NCI-H748 (cell line): ENCODE data around the gene MORN4.
"Not testable (repeated sequence)": the region's sequence is repeated elsewhere in the genome, so short reads cannot be mapped to it uniquely, and the experiment has no call there.

Experiments
- DNase-seq: peaks from one replicate; lab custom pipeline; 2025; ENCODE audit not compliant: unreplicated experiment; lab: John Stamatoyannopoulos, UW

The MORN4 gene

DNA sequence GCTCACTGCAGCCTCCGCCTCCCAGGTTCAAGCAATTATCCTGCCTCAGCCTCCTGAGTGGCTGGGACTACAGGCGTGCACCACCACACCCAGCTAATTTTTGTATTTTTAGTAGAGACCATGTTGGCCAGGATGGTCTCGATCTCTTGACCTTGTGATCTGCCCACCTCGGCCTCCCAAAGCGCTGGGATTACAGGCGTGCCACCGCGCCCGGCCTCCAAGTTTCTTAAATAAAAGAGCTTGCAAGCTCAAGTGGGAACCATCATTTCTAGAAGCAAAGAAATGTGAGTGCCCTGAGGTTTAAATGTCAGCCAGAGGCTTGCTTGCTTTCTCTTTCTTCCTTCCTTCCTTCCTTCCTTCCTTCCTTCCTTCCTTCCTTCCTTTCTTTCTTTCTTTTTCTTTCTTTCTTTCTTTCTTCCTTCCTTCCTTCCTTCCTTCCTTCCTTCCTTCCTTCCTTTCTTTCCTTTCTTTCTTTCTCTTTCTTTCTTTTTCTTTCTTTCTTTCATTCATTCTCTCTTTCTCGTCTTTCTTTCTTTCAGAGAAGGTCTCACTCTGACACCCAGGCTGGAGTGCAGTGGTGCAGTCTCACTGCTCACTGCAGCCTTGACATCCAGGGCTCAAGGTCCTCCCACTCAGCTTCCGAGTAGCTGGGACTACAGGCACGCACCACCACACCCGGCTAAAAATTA is 9.3 kb upstream of the MORN4 start:
- not testable (repeated sequence) for DNase-seq

DNA sequence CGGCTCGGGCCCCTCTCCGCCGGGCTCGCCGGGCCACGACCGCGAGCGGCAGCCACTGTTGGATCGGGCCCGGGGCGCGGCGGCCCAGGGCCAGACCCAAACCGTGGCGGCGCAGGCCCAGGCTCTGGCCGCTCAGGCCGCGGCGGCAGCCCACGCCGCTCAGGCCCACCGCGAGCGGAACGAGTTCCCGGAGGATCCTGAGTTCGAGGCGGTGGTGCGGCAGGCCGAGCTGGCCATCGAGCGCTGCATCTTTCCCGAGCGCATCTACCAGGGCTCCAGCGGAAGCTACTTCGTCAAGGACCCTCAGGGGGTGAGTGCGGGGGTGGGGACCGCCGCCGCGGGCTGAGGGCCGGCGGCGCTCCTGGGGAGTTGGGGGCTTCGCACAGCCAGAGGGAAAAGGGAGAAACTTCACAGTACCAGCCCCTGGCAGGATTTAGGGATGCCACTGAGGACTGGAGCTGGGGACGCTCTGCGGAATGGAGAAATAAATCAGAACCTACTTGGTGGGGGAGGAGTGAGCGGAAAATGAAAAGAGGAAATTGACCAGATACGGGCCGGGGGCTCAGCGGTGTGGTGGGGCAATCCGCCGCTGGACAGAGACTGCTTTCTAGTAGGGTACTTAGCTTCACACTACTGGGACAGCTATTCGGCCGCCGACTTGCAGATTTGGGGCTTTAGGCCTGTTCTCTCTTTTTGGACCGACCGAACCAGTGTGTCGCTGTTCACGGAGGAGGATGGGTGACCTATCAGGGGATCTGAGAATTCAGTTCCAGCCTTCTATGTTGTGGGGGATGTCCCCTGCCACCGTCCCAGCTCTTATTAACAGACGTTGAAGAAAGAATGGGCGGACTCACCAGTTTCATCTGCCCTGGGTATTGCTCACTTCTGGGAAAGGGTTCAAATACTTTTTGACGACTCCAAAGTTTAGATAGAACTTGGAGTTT is 7.8 kb upstream of the MORN4 start:
- peak; percentile 40 for DNase-seq

DNA sequence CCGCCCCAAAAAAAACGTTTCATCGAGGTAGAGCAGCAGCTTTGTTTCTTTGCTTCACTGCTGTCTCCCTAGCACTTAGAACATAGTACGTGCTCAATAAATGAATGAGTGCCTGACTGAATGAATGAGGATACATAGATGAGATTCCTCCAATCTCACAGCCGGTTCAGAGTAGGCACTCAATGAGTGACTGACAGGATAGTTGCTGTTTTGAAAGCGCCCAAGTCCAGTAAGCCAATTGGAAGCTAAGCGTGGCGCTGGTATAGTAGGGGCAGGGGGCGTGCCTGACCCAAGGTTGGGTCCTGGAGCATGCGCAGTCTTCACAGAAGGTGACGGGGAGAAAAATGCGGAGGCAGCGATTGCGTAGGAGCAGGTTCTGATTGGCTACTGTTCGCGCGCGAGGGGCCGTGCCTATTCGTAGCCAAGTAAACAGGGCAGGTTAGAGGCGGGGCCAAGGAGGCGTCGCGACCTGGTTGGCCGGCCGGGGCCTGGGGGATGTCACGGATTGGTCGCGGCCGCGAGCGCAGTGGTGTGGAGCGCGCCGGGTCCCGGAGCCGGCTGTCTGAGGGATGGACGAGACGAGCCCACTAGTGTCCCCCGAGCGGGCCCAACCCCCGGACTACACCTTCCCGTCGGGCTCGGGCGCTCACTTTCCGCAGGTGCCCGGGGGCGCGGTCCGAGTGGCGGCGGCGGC is 7.0 kb upstream of the MORN4 start, which contains the start of gene PI4K2A:
TSS of gene PI4K2A (plus strand) at position 498 of the 694 bp plus-strand sequence. CDS start at position 570, 72 bp downstream.
- peak; percentile 97 for DNase-seq

DNA sequence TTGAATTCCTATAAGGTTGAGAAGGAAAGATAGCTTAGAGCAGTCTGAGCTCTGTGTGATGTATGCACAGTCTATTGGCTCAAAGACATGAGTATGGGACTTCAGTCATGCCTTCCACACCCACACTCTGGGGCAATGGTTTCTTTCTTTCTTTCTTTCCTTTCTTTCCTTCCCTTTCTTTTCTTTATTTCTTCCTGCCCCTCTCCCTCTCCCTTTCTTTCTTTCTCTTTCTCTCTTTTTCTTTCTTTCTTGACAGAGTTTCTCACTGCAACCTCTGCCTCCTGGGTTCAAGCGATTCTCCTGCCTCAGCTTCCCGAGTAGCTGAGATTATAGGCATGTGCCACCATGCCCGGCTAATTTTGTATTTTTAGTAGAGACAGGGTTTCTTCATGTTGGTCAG is 5.8 kb upstream of the MORN4 start:
- not testable (repeated sequence) for DNase-seq

DNA sequence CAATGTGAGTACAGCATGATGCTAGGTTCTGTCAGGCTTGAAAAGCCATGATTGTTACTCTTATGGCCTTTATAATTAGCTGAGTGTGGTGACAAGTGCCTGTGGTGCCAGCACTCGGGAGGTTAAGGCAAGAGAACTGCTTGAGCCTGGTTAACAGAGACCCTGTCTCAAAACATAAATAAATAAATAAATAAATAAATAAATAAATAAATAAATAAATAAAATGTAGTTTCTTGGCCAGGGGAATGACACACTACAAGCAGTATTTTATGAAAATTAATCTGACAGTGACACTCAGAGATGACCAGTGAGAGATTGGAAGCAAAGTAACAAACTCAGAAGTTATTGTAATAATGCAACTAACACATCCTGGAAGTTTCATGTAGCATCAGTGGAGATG is 2.3 kb upstream of the MORN4 start:
- no peak for DNase-seq

DNA sequence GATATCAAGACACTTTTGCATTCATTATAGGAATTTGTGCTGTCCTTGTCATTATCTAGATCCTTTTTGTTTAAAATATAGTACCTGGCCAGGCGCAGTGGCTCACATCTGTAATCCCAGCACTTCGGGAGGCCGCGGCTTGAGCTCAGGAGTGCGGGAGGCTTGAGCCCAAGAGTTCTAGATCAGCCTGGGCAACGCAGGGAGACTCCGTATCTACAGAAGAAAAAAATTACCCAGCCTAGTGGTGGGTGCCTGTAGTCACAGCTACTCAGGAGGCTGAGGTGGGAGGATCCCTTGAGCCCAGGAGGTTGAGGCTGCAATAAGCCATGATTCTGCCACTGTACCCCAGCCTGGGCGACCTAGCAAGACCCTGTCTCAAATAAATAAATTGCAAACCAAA is 621 bp upstream of the MORN4 start:
- peak; percentile 15 for DNase-seq

DNA sequence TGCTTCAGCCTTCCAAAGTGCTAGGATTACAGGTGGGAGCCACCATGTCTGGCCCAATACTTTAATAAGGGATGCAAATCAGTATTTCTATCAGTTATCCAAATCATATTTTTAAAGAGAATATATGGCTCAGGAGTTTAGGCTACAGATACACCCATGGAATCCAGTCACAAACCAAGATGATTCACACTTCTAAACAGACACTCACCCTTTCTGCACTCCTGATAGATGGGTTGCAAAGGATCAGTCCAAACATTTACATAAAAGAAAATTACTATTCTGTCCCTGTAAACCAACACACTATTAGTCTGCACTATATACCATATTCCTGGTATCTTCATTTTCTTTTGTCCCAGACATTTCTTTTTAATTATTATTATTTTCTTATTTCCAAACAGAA is 2.2 kb downstream of the MORN4 start:
- no peak for DNase-seq

DNA sequence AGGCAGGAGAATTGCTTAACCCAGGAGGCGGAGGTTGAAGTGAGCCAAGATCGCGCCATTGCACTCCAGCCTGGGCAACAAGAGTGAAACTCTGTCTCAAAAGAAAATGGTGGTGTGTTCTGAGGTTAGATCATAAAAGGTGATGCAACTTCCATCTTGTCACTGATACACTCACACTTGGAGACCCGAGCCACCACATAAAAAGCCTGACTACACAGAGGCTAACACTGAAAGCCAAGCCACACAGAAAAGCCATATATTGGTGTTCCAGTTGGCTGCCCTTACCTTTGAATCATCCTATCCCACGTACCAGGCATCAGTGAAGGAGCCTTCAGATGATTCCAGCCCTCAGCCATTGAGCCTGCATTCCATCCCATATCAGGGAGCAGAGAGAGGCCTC is 4.0 kb downstream of the MORN4 start:
- DNase-seq: no peak

DNA sequence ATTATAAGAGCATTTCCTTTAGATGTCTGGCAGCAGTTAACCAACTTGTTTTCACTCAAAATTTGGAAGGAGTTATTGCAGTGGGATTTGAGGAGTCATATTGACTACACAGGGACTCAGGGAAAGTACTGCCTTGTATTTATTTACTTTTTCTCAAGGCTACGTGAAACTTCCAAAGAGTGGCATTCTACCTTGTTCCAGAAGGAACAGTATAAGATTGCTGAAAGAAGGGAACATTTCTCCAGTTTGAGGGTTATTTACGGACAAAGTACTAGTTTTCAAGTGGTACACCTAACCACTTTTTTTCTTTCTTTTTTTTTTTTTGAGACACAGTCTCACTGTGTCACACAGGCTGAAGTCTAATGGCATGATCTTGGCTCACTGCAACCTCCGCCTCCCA is 5.1 kb downstream of the MORN4 start:
- DNase-seq: no peak

DNA sequence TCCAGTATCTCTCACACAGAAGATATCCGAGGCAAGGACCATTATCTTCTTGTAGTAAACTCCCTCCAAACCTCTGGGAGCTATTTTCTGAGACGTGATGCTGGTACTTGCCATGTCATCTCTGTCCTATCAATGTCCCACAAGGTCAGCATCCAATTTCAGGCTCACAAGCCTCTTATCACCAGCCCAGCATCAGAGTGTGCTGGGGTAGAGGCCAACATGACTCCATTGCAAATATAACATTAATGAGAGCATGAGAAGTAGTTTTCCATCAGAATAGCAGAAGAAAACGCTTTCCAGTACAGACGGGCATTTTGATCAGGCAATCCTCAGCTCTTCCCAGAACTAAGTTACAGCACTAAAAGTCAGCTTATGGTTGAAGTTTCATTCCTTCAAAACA is 5.6 kb downstream of the MORN4 start:
- DNase-seq: no peak

DNA sequence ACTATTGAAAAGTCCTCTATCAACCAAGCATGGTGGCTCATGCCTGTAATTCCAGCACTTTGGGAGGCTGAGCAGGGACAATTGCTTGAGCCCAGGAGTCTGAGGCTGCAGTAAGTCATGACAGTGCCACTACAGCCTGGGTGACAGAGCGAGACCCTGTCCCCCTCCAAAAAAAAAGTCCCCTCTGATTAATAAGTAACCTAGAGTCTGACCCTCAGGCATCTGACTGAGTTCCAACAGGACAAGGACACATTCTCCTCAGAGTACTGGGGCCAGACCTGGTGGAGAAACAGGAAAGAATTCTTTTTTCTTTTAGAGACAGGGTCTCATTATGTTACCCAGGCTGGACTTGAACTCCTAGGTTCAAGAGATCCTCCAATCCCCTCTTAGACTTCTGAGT is 10.0 kb downstream of the MORN4 start:
- DNase-seq: no peak

DNA sequence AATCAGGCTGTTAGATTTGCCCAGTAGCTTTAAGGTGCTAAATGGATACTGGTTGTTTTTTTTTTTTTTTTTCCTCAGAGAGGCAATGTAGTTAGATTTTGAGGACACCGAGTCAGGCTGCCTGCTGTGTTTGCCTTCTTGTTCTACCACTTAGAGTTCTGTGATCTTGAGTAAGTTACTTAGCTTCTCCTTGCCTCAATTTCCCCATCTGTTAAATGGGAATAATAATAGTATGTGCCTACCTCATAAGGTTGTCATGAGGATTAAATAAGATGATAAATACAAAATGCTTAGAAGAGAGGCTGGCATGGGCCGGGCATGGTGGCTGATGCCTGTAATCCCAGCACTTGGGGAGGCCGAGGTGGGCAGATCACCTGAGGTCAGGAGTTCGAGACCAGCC is 14.6 kb downstream of the MORN4 start:
- no peak for DNase-seq

DNA sequence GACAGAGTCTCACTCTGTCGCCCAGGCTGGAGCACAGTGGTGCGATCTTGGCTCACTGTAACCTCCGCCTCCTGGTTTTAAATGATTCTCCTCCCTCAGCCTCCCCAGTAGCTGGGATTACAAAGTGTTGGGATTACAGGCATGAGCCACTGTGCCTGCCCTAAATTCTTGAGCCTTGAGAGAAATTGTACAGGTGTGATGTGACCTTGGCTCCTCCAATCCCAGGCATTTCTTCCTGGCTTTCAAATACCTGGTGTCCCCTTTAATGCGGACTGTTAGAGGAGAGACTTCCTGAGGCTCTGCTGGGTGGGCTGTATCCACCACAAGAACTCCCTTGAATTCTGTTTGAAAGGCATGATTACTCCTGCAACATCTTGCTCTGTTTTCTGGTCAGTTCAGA is 15.0 kb downstream of the MORN4 start:
- DNase-seq: no peak

DNA sequence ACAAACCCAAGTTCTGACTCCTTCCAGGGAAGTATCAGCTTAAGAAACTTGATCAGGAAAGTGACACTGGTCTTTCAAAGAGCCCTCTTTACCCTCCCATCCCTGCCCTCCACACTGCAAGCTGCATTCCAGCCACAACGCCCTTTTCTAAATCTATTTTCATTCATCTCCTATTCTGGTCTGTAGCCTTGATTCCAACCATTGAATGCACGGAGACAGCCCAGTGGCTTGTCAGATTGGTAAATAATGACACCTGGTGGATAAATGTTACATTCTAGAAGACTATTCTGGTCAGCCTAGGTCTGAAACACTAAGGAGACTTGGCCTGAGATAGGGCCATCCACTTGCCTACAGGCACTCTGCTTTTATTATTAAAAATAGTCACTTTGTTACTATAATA is 20.9 kb downstream of the MORN4 start:
- peak; percentile 6 for DNase-seq

DNA sequence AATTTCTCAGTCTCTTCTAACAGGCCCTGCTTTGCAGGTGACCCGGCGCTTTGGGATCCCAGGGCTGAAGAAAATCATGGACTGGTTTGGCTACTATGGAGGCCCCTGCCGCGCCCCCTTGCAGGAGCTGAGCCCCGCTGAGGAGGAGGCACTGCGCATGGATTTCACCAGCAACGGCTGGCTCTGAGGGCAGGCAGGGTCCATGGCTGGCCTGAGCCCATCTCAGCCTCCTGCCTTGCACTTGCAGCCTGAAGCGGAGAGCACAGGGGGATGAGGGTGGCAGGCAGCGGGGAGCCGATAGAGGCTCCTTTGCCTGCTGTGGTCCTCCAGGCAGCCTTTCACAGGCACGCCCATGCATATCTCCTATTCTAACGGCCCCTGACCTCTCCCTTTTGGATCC is 21.8 kb downstream of the MORN4 start:
- DNase-seq: no peak

DNA sequence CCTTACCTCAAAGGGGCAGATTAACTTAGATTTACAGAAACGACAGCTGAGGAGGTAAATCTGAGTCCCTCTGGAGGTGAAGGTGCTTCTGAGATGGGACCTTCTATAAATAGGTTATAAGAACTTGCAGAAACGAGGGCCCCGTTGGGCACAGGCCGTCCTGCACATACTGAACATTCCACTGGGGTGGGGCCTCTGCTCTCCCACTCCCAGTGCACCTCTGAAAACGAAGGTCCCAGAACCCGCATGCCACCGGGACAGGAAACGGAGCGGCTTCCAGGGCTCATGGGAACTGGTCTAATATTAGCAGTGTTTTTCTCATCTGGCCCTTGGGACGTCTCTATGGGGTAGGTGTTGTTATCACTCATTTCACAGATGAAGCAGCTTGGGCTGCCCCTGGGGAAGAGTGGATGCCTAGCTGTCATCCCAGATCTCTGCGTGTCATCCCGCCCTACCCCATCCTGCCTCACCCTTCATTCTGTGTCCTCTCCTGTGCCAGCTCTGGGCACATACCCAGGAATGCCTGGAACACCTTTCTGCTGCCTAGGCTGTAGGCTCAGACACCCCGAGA is 24.2 kb downstream of the MORN4 start:
- DNase-seq: no peak

DNA sequence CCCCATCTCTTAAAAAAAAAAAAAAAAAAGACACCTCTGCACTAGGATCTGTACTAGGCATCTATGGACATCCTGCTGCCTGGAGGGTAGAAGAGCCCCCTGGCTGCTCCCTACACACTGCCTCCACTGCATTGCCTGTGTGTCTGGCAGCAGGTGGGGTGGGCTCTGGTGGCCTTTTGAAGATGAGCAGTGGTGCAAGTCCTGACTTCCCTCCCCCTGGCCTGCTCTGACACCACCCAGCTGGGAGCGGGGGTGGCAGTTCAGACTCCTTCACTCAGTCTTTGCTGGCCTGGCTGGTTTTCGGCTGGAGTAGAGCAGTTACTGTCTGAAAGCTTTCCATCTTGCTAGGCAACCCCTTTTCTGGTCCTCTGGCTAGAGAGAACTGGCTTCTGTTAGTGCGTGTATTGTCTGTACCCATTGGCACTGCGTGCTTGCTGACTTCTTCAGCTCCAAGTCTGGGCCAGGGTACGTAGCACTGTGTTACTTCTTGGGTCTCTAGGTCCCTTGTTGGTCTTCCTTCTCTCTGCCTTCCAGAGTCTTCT is 26.1 kb downstream of the MORN4 start:
- DNase-seq: no peak

DNA sequence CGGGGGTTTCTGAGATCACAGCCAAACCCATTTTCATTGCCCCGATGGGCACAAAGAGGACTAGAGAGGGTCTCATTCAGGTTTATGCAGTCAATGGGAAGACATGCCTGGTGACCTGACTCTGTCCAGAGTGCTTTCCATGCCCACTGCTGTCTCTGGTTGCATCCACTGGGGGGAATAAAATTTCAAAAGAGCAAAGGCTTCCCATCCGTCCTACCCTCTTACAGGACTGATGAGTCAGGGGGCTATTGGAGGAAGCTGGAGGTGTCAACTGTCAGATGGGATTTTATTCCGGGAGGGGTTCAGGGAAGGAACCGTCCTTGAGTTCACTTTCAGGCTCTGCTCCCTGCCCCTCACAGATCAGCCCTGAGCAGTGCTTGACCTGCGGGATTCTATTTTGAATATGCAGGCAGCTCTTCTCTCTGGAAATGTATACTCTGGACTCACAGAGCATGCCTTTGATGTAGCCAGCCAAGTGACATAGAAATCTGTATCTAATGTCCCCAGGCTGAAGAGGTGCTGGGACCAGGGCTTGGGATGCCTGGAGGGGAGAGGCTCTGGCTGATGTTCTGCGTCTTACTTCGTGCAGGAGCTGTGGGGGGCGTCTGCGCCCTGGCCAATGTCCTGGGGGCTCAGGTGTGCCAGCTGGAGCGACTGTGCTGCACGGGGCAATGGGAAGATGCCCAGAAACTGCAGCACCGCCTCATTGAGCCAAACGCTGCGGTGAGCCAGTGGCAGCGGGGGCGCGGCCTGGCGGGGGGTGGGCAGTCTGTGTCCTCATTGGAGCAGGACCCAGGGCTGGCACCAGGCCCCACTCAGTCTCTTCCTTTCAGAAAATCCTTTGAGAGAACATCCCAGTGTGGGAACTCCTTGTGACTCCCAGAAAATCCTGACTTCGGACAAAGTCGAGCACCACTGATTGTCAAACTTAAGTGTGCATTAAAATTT is 31.8 kb downstream of the MORN4 start:
- DNase-seq: no peak

DNA sequence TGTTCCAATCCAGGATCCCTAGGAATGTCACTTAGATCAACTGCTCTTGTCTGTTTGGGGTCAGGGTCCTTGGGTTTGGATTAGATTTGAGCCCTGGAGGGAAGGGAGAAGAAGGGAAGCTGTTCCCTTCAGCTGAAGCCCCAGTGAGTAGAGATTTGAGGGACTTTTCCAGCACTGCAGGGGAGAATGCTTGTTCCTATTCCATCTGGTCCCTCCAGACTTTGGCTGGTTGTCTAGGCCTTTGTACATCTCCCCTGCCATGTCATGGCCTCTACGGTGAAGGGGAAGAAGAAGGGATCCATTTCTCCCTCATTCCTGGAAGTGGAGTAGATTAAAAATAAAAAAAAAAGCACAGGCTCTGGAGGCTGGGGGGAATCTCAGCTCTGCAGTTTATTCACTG is 32.7 kb downstream of the MORN4 start:
- no peak for DNase-seq

DNA sequence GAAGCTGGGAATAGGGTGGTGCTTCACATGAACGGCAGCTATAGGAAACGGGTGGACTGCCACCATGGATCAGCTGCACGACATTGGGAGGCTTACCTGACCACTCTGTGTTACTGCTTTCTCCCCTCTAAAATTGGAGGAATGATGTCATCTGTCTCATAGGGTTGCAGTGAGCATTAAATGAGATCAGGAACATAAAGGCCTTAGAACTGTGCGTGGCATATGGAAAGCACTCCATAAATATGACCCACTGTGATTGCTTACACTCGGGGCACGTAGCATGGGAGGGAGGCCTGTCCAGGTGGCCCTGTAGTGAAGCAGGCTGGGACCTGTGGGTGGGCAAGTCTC is 34.1 kb downstream of the MORN4 start:
- DNase-seq: no peak
